HFF-Myc (cell line): ENCODE data around the gene FOXL2NB.

Experiments used
- DNase-seq: peaks from one replicate; pipeline ENCODE4 v3.0.0-alpha.2; 2011; ENCODE audit warnings: low read depth; ENCODE audit errors: extremely low read depth
- H3K4me3 ChIP-seq: replicated peaks from 2 replicates; pipeline ENCODE4 v1.5.1; 2011; ENCODE audit warnings: low read depth, mild to moderate bottlenecking, control low read depth, low read length
- CTCF ChIP-seq: IDR thresholded peaks from 2 replicates; pipeline ENCODE4 v1.5.1; 2012; ENCODE audit warnings: mild to moderate bottlenecking, low read depth, low read length, control low read depth; ENCODE audit errors: missing control alignments

FOXL2NB gene

GRCh38 chr3:138941259-138941885 is 5.6 kb upstream of the FOXL2NB start:
- no peak for DNase-seq
- no peak overlapping the region for H3K4me3 ChIP-seq
- TF ChIP-seq CTCF, result peak; percentile 86

- no peak for TF ChIP-seq CTCF
- DNase-seq, result no peak
- H3K4me3 ChIP-seq, result no peak overlapping the region
Measured at GRCh38 chr3:138942271-138942670, 4.7 kb upstream of the FOXL2NB start.

GRCh38 chr3:138942861-138943623 is 4.0 kb upstream of the FOXL2NB start:
- H3K4me3 ChIP-seq, result no peak overlapping the region
- no peak for DNase-seq

GRCh38 chr3:138943724-138944653 is 3.0 kb upstream of the FOXL2NB start:
- no peak for DNase-seq
- TF ChIP-seq CTCF, result no peak
- no peak overlapping the region for H3K4me3 ChIP-seq

More at GRCh38 chr3:138942861-138943623, 4.0 kb upstream of the FOXL2NB start:
- TF ChIP-seq CTCF, result no peak

GRCh38 chr3:138944654-138944928 is 2.4 kb upstream of the FOXL2NB start:
- H3K4me3 ChIP-seq, result no peak overlapping the region
- no peak for TF ChIP-seq CTCF
- DNase-seq, result no peak

GRCh38 chr3:138944929-138945708 is 1.9 kb upstream of the FOXL2NB start:
- DNase-seq, result no peak
- no peak overlapping the region for H3K4me3 ChIP-seq
- TF ChIP-seq CTCF, result no peak
